Measurements from ENCODE around the gene NBAS.

GRCh38 chr2:15450808-15451207 is 110.3 kb downstream of the NBAS start:
- TF ChIP-seq CTCF (IDR thresholded peaks at IDR 0.05; ENCODE audit: low read length) (no peak), EZH2 (IDR thresholded peaks at IDR 0.05; ENCODE audit: borderline replicate concordance, low read length) (no peak)

Measured in OCI-LY1 (cell line).